Stimulated activated CD4-positive, alpha-beta T cell treated with anti-CD3 and anti-CD28 coated beads, TNF-alpha, amount 100 ng/mL, for 1 hour (primary cell): ENCODE data around the gene MARF1.
"Not testable (repeated sequence)": the region's sequence is repeated elsewhere in the genome, so short reads cannot be mapped to it uniquely, and the experiment has no call there.

ENCODE experiments used
- DNase-seq, 3 donors: peaks; one replicate each; pipeline ENCODE4 v3.0.0-alpha.2; 2020; ENCODE audit warnings: low read depth in 3 of 3, low spot score in 1 of 3

Gene MARF1

GRCh38 chr16:15654591-15654990 lies 11.6 kb upstream of the MARF1 start:
- no peak for DNase-seq

- no peak for DNase-seq
These were observed 10.3 kb upstream of the MARF1 start for GRCh38 chr16:15653227-15653626.

GRCh38 chr16:15652293-15653001 lies 9.5 kb upstream of the MARF1 start:
- no peak for DNase-seq

GRCh38 chr16:15650698-15651171 lies 7.8 kb upstream of the MARF1 start:
- DNase-seq, result no peak

GRCh38 chr16:15650019-15650697 lies 7.2 kb upstream of the MARF1 start, which contains the start of gene NDE1:
Gene NDE1, plus strand, starts transcription at chr16:15650245. Its CDS starts 14,534 bp downstream, at chr16:15664779.
- peak; percentile 66 to 74 (median 68) for DNase-seq

GRCh38 chr16:15649727-15650018 lies 6.7 kb upstream of the MARF1 start:
- DNase-seq, result no peak

GRCh38 chr16:15649311-15649710 lies 6.4 kb upstream of the MARF1 start:
- not testable (repeated sequence) for DNase-seq

- DNase-seq, result no peak
These were observed 5.3 kb upstream of the MARF1 start for GRCh38 chr16:15648135-15648730.

GRCh38 chr16:15647294-15648014 lies 4.5 kb upstream of the MARF1 start:
- no peak for DNase-seq

- not testable (repeated sequence) for DNase-seq
These were observed 3.8 kb upstream of the MARF1 start for GRCh38 chr16:15646557-15647293.

GRCh38 chr16:15644962-15645465 lies 2.1 kb upstream of the MARF1 start:
- DNase-seq, result not testable (repeated sequence)

GRCh38 chr16:15644267-15644961 lies 1.5 kb upstream of the MARF1 start:
- DNase-seq, result no peak

- DNase-seq, result no peak
These were observed 944 bp upstream of the MARF1 start for GRCh38 chr16:15643946-15644250.

GRCh38 chr16:15642557-15643047 lies 352 bp downstream of the MARF1 start:
- peak; percentile 40 to 68 (median 45) for DNase-seq

GRCh38 chr16:15641753-15642556 lies 999 bp downstream of the MARF1 start:
- no peak for DNase-seq

GRCh38 chr16:15640966-15641365 lies 2.0 kb downstream of the MARF1 start:
- DNase-seq, result no peak

GRCh38 chr16:15639061-15639568 lies 3.8 kb downstream of the MARF1 start:
- no peak for DNase-seq

- no peak for DNase-seq
These were observed 6.5 kb downstream of the MARF1 start for GRCh38 chr16:15636392-15636873.

GRCh38 chr16:15635926-15636325 lies 7.0 kb downstream of the MARF1 start:
- no peak for DNase-seq
